Transverse colon (tissue), 4 donors: ENCODE data around the gene TAF15.

Source experiments
- CTCF ChIP-seq, 5 experiments: fragments of 200-600 bp in 3 of 5; fragments of 450-650 bp in 2 of 5; sonication (generic) in 3 of 5; IDR thresholded peaks; 1 replicate in 2 of 5; 2 replicates in 3 of 5; pipeline ENCODE4 v1.5.1; 2016 to 2017; ENCODE audit warnings: antibody characterized with exemption in 5 of 5, inconsistent platforms in 3 of 5, mild to moderate bottlenecking in 2 of 5, moderate library complexity in 1 of 5
- EP300 ChIP-seq: sonication (generic); formaldehyde crosslinking; IDR thresholded peaks from one replicate; pipeline ENCODE4 v1.6.1; 2017; ENCODE audit warnings: antibody characterized with exemption, low read depth
- POLR2A ChIP-seq: fragments of 450-650 bp; IDR thresholded peaks from one replicate; pipeline ENCODE4 v1.6.1; 2016; ENCODE audit warnings: antibody characterized with exemption, mild to moderate bottlenecking, moderate library complexity
- POLR2AphosphoS5 ChIP-seq, 3 donors: sonication (generic); formaldehyde crosslinking; IDR thresholded peaks; one replicate each; pipeline ENCODE4 v1.6.1; 2016; ENCODE audit warnings: antibody characterized with exemption in 3 of 3

- no peak for TF ChIP-seq CTCF (IDR thresholded peaks at IDR 0.05)
- TF ChIP-seq POLR2AphosphoS5 (IDR thresholded peaks at IDR 0.05): no peak
- TF ChIP-seq POLR2A: no peak
- TF ChIP-seq EP300: no peak
Measured at GRCh38 chr17:35865412-35866340, 56.4 kb downstream of the TAF15 start.
